GM18519 (cell line): ENCODE measurements around the gene RNF26.

ENCODE experiments used
- ATAC-seq: cut with Tn5 transposase; IDR thresholded peaks from one replicate; pipeline ENCODE4 v1.9.1; 2021; ENCODE audit warnings: mild to moderate bottlenecking, moderate library complexity; ENCODE audit not compliant: unreplicated experiment, low FRiP score

The RNF26 gene

DNA sequence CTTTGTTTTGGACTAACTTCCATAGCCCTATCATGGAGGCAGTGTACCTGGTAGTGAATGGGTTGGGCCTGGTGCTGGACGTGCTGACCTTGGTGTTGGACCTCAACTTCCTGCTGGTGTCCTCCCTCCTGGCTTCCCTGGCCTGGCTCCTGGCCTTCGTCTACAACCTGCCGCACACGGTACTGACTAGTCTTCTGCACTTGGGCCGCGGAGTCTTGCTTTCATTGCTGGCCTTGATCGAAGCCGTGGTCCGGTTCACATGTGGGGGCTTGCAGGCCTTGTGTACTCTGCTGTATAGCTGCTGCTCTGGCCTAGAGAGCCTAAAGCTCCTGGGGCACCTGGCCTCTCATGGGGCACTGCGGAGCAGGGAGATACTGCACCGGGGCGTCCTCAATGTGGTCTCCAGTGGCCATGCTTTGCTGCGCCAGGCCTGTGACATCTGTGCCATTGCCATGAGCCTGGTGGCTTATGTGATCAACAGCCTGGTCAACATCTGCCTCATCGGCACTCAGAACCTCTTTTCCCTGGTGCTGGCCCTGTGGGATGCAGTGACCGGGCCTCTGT is 846 bp downstream of the RNF26 start:
- ATAC-seq, result no peak

GRCh38 chr11:119335655-119336543 is 1.6 kb downstream of the RNF26 start:
- ATAC-seq, result no peak

DNA sequence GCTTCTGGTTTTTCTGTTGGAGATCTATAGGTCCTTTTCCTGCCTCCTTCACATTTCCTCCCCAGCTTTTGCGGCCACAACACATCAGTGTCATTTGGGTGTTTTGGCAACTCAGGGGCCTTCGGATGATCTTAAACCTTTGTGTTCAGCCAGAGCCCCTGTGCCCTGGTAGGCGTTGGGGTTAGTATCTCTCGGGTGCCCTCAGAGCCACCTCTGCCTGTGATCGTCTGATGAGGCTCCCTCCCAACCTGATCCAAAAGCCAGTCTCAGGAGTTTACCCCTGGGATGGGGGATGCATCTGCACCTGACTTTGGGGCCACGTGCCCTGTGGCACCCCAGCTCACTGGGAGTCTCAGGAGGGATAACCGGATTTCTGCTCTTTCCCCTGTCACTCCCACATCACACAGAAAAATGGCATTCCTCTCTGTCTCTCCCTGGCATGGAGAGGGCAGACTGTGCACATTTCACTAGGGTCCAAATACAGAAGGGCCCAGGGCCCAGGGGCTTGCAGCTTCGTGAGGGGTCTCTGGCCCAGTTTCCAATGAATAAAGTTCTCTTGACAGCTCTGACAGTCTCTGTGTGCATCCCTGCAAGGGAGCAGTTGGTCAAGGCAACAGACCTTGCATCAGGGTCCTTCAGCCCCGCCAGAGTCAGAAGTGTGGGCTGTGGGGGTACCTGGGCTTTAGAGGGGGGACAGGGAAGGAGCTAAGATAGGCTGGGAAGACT is 2.6 kb downstream of the RNF26 start:
- no peak for ATAC-seq

- ATAC-seq, result no peak
Observed at GRCh38 chr11:119337581-119338317, 3.4 kb downstream of the RNF26 start.

DNA sequence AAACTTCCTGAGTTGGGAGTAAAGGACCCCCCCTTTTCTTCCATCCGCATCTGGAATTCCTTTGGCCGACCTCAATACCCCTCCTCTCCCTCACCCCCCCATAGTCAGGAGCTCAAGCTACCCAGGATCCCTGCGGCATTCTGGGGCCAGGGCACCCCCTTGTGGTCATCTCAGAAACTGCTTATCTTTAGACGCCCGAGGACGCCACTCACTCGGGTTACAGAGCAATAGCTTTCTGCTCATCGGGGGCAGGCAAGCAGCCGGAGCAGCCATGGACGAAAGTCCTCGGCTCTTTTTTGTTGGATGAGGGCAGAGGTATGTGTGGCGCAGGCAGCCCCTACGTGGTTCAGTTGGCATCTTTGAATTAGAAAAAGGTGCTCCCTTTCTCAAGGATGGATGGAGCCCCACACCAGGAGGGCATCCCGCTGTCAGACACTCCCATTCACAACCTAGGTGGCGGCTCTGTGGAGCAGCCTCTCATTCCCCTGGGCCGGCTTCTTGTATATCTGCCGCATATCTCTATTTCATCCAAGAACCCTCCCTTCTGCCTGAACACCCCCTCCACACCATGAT is 4.1 kb downstream of the RNF26 start:
- no peak for ATAC-seq

DNA sequence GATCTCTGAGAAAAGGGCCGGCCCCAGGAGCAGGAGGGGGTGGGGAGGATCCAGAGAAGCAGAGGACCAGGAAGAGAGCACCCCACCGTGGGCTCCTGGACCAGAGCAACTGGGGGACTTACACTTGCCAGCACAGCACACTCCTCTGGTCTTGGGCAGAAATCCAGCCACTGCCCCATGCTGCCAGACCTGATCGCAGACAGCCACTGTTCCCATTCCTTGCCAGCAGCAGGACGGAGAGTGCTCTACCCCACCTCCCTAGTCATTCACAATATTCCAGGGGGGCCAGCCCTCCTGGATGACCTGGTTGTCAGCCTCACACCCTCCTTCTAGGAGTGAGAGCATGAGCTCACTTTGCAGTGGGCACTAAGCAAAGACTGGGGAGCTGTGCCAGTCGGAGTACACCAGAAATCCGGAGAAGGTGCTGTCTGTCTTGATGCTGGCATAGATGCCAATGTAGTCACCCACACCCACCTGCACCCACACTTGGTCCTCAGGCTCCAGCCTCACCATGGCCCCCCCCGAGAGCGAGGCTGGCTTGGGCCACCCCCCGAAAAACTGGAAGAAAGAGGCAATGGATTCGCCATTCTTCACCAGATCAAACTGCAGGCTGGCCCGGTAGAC is 4.8 kb downstream of the RNF26 start:
- no peak for ATAC-seq

GRCh38 chr11:119339589-119340334 is 5.4 kb downstream of the RNF26 start:
- no peak for ATAC-seq

DNA sequence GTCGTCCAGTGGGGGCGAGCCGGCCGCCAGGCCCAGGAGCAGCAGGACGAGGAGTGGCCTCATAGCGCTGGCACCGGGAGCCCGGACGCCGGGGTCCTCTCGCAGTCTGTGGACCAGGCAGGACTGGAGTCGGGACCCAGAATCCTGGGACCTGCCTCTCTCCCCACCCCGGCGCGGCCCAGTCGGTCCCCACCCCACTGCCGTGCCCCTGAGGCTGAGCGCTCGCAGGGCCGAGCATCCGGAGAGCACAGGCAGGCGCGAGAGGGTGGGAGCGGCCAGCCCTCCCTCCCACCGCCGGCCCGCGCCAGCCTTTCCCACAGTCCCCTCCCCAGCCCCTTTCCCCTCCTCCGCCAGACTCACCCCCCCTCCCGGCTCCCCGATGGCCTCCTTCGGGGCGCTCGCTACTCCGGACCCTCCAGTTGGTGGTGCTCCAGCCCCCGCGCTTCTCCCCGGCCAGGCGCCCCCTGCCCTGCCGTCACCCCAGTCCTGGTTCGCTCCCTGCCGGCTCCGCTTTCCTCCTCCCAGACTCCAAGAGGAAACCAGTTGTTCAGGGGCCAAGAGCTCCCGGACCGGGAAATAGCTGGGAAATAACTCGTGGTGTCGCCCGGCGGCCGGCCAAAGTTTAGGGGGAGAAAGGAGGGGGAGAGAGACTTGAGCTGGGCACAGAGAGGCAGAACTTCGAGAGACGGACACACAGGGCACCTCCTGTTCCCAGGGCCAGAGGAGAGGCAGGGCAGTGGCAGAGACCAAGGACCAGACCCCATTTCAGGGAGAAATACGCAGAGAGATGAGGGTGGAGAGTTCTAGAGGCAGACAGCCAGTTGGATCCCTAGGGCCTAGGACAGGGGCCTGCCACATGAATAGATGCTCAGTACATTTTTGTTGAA is 6.3 kb downstream of the RNF26 start, which contains the start of gene C1QTNF5:
Gene C1QTNF5, minus strand, starts transcription at position 549 of the 887 bp plus-strand sequence. Its CDS starts 486 bp downstream, at position 63.
- ATAC-seq, result no peak

DNA sequence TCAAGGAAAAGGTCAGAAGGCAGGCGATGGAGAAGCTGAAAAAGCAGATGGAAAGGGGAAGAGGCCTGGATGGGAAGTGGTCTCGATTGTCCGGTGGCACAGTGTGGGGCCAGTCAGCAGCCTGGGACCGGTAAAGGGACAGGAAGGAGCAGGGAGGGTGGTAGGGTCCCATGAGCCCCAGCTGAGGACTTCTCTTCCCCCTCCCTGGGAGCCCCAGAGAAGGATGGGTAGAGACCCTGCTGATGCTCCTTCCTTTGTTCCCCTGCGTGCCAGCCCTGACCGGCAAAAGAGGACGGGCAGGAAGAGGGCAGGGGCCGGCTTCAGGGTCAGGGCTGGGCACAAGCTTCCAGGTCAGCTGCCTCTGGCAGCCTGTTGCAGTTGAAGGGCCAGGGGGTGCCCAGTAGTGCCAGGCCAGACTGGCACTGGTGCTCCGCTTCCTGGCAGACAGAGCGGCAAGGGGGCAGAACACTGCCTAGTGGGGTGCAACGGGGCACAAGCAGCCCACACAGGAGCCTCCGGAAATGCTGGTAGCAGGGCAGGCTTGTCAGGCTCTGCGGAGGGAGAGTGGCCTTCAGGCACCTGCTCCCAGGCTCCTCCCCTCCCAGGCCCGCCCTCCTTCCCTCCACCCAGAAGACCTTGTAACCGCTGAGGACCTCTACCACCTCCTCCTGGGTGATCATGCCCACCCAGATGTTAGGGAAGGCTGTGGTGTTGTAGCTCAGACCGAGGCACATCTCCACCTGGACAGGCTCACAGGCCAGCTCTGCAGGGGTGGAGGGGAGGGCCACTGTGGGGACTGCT is 7.1 kb downstream of the RNF26 start:
- ATAC-seq, result no peak

GRCh38 chr11:119342023-119342300 is 7.6 kb downstream of the RNF26 start:
- ATAC-seq, result no peak

DNA sequence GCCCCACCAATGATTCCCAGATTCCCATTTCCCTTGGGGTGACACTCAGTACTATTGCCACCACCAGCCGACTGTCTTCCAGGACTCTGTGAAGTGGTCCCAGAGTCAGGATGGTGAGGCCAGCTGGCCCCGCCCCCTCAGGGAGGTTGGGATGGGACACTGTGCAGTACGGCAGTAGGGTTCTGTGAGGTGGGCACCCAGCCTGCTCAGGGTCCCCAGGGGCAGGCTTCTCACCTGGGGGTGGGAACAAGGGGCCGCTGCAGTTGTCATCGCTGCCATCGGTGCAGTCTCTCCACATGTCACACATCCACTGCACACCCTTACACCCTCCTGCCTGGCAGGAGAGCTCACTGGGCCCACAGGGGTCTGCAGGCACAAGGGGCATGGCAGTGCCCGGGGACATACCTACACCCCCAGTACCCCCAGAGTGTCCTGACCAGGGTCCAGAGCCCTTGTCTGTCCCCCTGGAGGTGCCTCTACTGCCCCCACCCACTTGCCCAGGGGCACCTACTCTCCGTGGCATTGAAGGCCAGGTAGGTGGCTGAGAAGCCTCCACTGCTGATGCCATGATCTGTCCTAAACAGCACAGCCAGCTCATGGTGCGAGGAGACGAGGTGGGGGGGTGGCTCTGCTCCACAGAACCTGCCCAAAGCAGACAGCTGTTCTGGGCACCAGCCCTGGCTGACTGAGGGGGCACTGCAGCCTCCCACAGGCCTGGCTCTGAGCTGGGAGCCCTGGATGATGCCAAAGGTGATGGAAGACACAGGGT is 8.2 kb downstream of the RNF26 start:
- no peak for ATAC-seq

DNA sequence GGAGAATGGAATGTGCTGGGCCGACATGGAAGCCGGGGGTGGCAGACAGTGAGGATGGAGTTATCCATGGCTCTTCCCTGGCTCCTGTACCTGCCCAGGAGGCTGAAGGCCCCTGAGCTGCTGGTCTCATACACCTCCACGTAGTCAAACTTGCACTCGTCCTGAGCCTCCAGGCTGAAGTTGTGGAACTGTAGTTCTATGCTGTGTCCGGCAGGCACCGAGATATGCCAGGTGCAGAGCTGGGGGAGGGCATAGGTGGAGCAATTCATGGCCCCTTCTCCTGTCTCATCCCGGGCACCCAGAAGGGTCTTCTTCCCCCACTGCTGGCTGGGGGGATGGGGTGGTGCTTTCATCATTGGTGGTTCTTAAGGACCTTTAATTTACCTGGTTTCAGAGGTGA is 9.4 kb downstream of the RNF26 start:
- ATAC-seq, result no peak

- no peak for ATAC-seq
Observed at GRCh38 chr11:119344291-119345010, 10.1 kb downstream of the RNF26 start.

DNA sequence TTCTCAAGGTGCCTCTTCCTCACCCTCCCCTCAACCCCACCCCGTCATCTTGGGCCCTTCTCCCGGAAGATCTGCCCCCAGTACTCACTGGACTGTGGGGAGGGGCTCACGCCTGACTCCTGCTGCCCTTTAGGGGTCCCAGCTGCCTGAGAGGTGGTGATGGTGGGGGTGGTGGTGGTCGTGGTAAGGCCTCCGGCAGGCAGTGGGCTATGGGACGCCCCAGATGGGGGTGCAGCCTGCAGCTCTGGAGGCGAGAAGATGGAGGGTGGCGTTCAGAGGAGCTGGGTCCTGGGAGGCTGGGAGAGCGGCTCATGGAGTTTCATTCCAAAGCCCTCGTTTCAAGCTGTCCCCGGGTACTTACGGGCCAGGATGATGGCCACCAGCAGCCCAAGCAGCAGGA is 11.4 kb downstream of the RNF26 start:
- no peak for ATAC-seq

GRCh38 chr11:119346605-119347004 is 12.3 kb downstream of the RNF26 start, which contains the start of gene MFRP:
Gene MFRP, minus strand, starts transcription at chr11:119346705. Its CDS starts 192 bp downstream, at chr11:119346513.
- no peak for ATAC-seq

DNA sequence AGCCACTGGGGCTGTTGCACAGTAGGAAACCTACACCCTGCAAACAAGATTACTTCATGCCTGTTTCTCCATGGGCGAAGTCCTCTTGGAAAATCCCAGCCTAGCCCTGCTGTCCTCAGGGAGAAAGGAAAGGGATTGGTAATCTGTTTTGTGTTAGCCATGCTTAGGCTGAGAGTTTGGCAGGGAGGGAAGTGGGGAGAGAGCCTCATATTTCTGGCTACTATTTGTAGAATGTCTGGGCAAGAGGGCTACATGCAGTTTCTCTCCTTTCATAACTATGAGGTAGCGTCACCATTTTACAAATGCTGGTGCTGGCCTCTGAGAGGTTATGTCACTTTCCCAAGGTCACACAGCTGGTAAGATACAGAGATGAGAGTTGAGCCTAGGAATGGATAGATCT is 12.9 kb downstream of the RNF26 start:
- ATAC-seq, result no peak
